Hepatocyte (in vitro differentiated cells): Measurements from ENCODE around the gene FRAS1.

Experiments used
- CTCF ChIP-seq: fragments of 200-600 bp; sonication (generic); IDR thresholded peaks from 2 replicates; pipeline ENCODE4 v1.5.1; 2016; ENCODE audit warnings: antibody characterized with exemption, mild to moderate bottlenecking; ENCODE audit not compliant: poor library complexity
- EZH2 ChIP-seq: fragments of 200-600 bp; sonication (generic); IDR thresholded peaks from 2 replicates; pipeline ENCODE4 v1.6.1; 2016; ENCODE audit warnings: antibody characterized with exemption, mild to moderate bottlenecking, borderline replicate concordance

- no peak for TF ChIP-seq EZH2
- TF ChIP-seq CTCF = no peak
These were observed 477.3 kb downstream of the FRAS1 start for GRCh38 chr4:78534286-78534955.
